Measurements from ENCODE around the gene PTPN1. TPM values are rescaled to one million over a fixed set of nuclear protein-coding genes. Genes with fewer than 3 reads are reported as not detected.

Gene PTPN1
- total RNA-seq (10 to 100 TPM; 64.2 to 67.3 TPM), polyA plus RNA-seq (35.7 TPM)

GRCh38 chr20:50509923-50510705, at the start of gene PTPN1:
PTPN1 (plus strand) TSS chr20:50510383; CDS start chr20:50510528, 145 bp downstream.
- no peaks in the 10 kb centered on the region for H3K9me3 ChIP-seq (ENCODE audit: low read length)
- H3K9me3 Mint-ChIP-seq, result no peaks in the 10 kb centered on the region
- ChIA-PET CTCF (interaction anchor here (0.9 to 2.3 kb wide), 5 partner anchors 10 to 67 kb away, joined by 3 to 10 read pairs (median 3); no protein-coding TSS in a partner anchor), POLR2A (interaction anchor here (0.5 to 1.9 kb wide), 14 partner anchors 10 to 421 kb away, joined by 3 to 13 read pairs (median 4); partner anchors contain the start of genes PARD6B and UBE2V1)
- H3K27me3 Mint-ChIP-seq, result no peaks in the 10 kb centered on the region
- H3K27ac ChIP-seq (ENCODE audit: low read depth, low read length), result peak within 1 kb of the TSS; percentile 98
- H3K27me3 ChIP-seq (ENCODE audit: insufficient read depth, low read length, poor library complexity, severe bottlenecking), result no peaks in the 10 kb centered on the region
- H3K36me3 ChIP-seq (ENCODE audit: insufficient read depth, low read length), result no peaks in the 10 kb centered on the region
- peaks cover 43 to 54% (median 45%) of the 10 kb centered on the region in 3 donors for H3K4me1 Mint-ChIP-seq
- peak within 1 kb of the TSS; percentile 93 to 98 (median 96) for H3K4me3 Mint-ChIP-seq
- DNase-seq, result peak; percentile 99 to 100 (median 99)
- H3K4me3 ChIP-seq (ENCODE audit: low read length), result peak within 1 kb of the TSS; percentile 96
- H3K36me3 Mint-ChIP-seq, result peaks cover 0 to 11% (median 0%) of the 10 kb centered on the region in 3 donors
- peak within 1 kb of the TSS; percentile 74 to 98 (median 95) for H3K27ac Mint-ChIP-seq
- H3K4me1 ChIP-seq (ENCODE audit: insufficient read depth, low read length), result peaks cover 46% of the 10 kb centered on the region

- H3K4me1 ChIP-seq (ENCODE audit: insufficient read depth, low read length), result peaks cover 14% of the 10 kb centered on the region
- peaks cover 2 to 8% (median 5%) of the 10 kb centered on the region in 3 donors for H3K4me1 Mint-ChIP-seq
- no peak overlapping the region for H3K27ac ChIP-seq (ENCODE audit: low read depth, low read length)
- no peaks in the 10 kb centered on the region for H3K9me3 ChIP-seq (ENCODE audit: low read length)
- no peak overlapping the region for H3K4me3 Mint-ChIP-seq
- H3K27ac Mint-ChIP-seq, result peak overlapping the region in 1 of 8 donors; percentile 60
- peaks cover 3% of the 10 kb centered on the region for H3K27me3 ChIP-seq (ENCODE audit: insufficient read depth, low read length, poor library complexity, severe bottlenecking)
- no peaks in the 10 kb centered on the region for H3K36me3 ChIP-seq (ENCODE audit: insufficient read depth, low read length)
- H3K4me3 ChIP-seq (ENCODE audit: low read length), result no peak overlapping the region
- H3K9me3 Mint-ChIP-seq, result no peaks in the 10 kb centered on the region
- ChIA-PET POLR2A (no interaction called here), CTCF (interaction anchor here (1.0 kb wide), 2 partner anchors 272 to 275 kb away, joined by 5 read pairs; no protein-coding TSS in a partner anchor)
- no peaks in the 10 kb centered on the region for H3K36me3 Mint-ChIP-seq
- peak; percentile 65 to 85 (median 70) for DNase-seq
- H3K27me3 Mint-ChIP-seq, result peaks cover 4% of the 10 kb centered on the region in 2 donors
These were observed 49.4 kb upstream of the PTPN1 start for GRCh38 chr20:50460608-50461267.

- Histone ChIP-seq H3K36me3 (ENCODE audit: insufficient read depth, low read length) (no peaks in the 10 kb centered on the region), H3K4me3 (ENCODE audit: low read length) (no peak overlapping the region), H3K27me3 (ENCODE audit: insufficient read depth, low read length, poor library complexity, severe bottlenecking) (peaks cover 3% of the 10 kb centered on the region), H3K9me3 (ENCODE audit: low read length) (no peaks in the 10 kb centered on the region), H3K4me1 (ENCODE audit: insufficient read depth, low read length) (peaks cover 14% of the 10 kb centered on the region), H3K27ac (ENCODE audit: low read depth, low read length) (no peak overlapping the region)
- Mint-ChIP-seq H3K4me1 (peaks cover 2 to 8% (median 5%) of the 10 kb centered on the region in 3 donors), H3K9me3 (no peaks in the 10 kb centered on the region), H3K4me3 (no peak overlapping the region), H3K27ac (no peak overlapping the region), H3K27me3 (peaks cover 0 to 4% of the 10 kb centered on the region in 2 donors), H3K36me3 (no peaks in the 10 kb centered on the region)
- ChIA-PET POLR2A (interaction anchor here (0.7 kb wide), 1 partner anchor 180 kb away, joined by 4 read pairs; no protein-coding TSS in a partner anchor), CTCF (interaction anchor here (0.8 to 5.3 kb wide), 6 partner anchors 9 to 362 kb away, joined by 3 to 65 read pairs (median 15); partner anchors contain the start of gene CEBPB)
- no peak for DNase-seq
These were observed 48.0 kb upstream of the PTPN1 start for GRCh38 chr20:50462093-50462690.

GRCh38 chr20:50464026-50464724, 46.0 kb upstream of the PTPN1 start:
- Histone ChIP-seq H3K9me3 (ENCODE audit: low read length) (no peaks in the 10 kb centered on the region), H3K4me3 (ENCODE audit: low read length) (no peak overlapping the region), H3K27me3 (ENCODE audit: insufficient read depth, low read length, poor library complexity, severe bottlenecking) (peaks cover 3% of the 10 kb centered on the region), H3K36me3 (ENCODE audit: insufficient read depth, low read length) (no peaks in the 10 kb centered on the region), H3K4me1 (ENCODE audit: insufficient read depth, low read length) (peaks cover 14% of the 10 kb centered on the region), H3K27ac (ENCODE audit: low read depth, low read length) (no peak overlapping the region)
- H3K36me3 Mint-ChIP-seq, result no peaks in the 10 kb centered on the region
- POLR2A ChIA-PET, result interaction anchor here (0.5 to 1.2 kb wide), 3 partner anchors 33 to 273 kb away, joined by 3 to 8 read pairs (median 3); partner anchors contain the start of gene CEBPB
- no peaks in the 10 kb centered on the region for H3K9me3 Mint-ChIP-seq
- peak; percentile 36 to 74 (median 49) for DNase-seq
- H3K27me3 Mint-ChIP-seq, result peaks cover 0 to 2% of the 10 kb centered on the region in 2 donors
- H3K4me1 Mint-ChIP-seq, result peaks cover 2 to 8% (median 5%) of the 10 kb centered on the region in 3 donors
- peak overlapping the region in 1 of 8 donors; percentile 38 for H3K27ac Mint-ChIP-seq
- CTCF ChIA-PET, result interaction anchor here (0.8 to 5.3 kb wide), 32 partner anchors 11 to 343 kb away, joined by 3 to 65 read pairs (median 4); partner anchors contain the start of gene CEBPB
- H3K4me3 Mint-ChIP-seq, result peak overlapping the region in 1 of 7 donors; percentile 46

GRCh38 chr20:50464725-50465650, 45.2 kb upstream of the PTPN1 start:
- Histone ChIP-seq H3K36me3 (ENCODE audit: insufficient read depth, low read length) (no peaks in the 10 kb centered on the region), H3K4me1 (ENCODE audit: insufficient read depth, low read length) (peaks cover 14% of the 10 kb centered on the region), H3K27me3 (ENCODE audit: insufficient read depth, low read length, poor library complexity, severe bottlenecking) (peaks cover 3% of the 10 kb centered on the region), H3K27ac (ENCODE audit: low read depth, low read length) (no peak overlapping the region), H3K4me3 (ENCODE audit: low read length) (no peak overlapping the region), H3K9me3 (ENCODE audit: low read length) (no peaks in the 10 kb centered on the region)
- POLR2A ChIA-PET, result interaction anchor here (0.6 to 1.2 kb wide), 2 partner anchors 33 to 274 kb away, joined by 3 to 8 read pairs; partner anchors contain the start of gene CEBPB
- no peaks in the 10 kb centered on the region for H3K9me3 Mint-ChIP-seq
- CTCF ChIA-PET, result interaction anchor here (1.0 to 5.3 kb wide), 28 partner anchors 10 to 344 kb away, joined by 3 to 65 read pairs (median 4); partner anchors contain the start of gene CEBPB
- peaks cover 2 to 8% (median 5%) of the 10 kb centered on the region in 3 donors for H3K4me1 Mint-ChIP-seq
- no peak overlapping the region for H3K27ac Mint-ChIP-seq
- H3K36me3 Mint-ChIP-seq, result no peaks in the 10 kb centered on the region
- DNase-seq, result no peak
- H3K27me3 Mint-ChIP-seq, result peaks cover 0 to 1% of the 10 kb centered on the region in 2 donors
- H3K4me3 Mint-ChIP-seq, result no peak overlapping the region

- POLR2A ChIA-PET, result no interaction called here
- Histone ChIP-seq H3K4me3 (ENCODE audit: low read length) (no peak overlapping the region), H3K36me3 (ENCODE audit: insufficient read depth, low read length) (no peaks in the 10 kb centered on the region), H3K27me3 (ENCODE audit: insufficient read depth, low read length, poor library complexity, severe bottlenecking) (no peaks in the 10 kb centered on the region), H3K4me1 (ENCODE audit: insufficient read depth, low read length) (peaks cover 13% of the 10 kb centered on the region), H3K27ac (ENCODE audit: low read depth, low read length) (no peak overlapping the region), H3K9me3 (ENCODE audit: low read length) (no peaks in the 10 kb centered on the region)
- peaks cover 11 to 22% (median 16%) of the 10 kb centered on the region in 3 donors for H3K4me1 Mint-ChIP-seq
- no peak overlapping the region for H3K4me3 Mint-ChIP-seq
- no peak overlapping the region for H3K27ac Mint-ChIP-seq
- H3K36me3 Mint-ChIP-seq, result no peaks in the 10 kb centered on the region
- no peaks in the 10 kb centered on the region for H3K9me3 Mint-ChIP-seq
- peaks cover 0 to 4% of the 10 kb centered on the region in 2 donors for H3K27me3 Mint-ChIP-seq
- DNase-seq, result no peak
- CTCF ChIA-PET, result interaction anchor here (0.9 to 1.6 kb wide), 3 partner anchors 112 to 289 kb away, joined by 3 read pairs; no protein-coding TSS in a partner anchor
These were observed 43.0 kb upstream of the PTPN1 start for GRCh38 chr20:50467174-50467573.
